ENCODE data around the gene SH3RF1. TPM values are rescaled to one million over a fixed set of nuclear protein-coding genes. Genes with fewer than 3 reads are reported as not detected.

SH3RF1 gene
- total RNA-seq, 4 donors from 2014 or later = 10.0 to 11.8 (median 10.9) TPM

GRCh38 chr4:169092889-169093522, 177.8 kb downstream of the SH3RF1 start:
- WGBS = 85% methylated on average over 3 of the region's 3 CpGs
- H3K4me1 ChIP-seq = peaks cover 0 to 3% (median 0%) of the 10 kb centered on the region in 4 donors
- no peak for TF ChIP-seq EP300 (IDR thresholded peaks at IDR 0.05)
- TF ChIP-seq POLR2AphosphoS5 (IDR thresholded peaks at IDR 0.05) = no peak
- TF ChIP-seq, protein P1, sequence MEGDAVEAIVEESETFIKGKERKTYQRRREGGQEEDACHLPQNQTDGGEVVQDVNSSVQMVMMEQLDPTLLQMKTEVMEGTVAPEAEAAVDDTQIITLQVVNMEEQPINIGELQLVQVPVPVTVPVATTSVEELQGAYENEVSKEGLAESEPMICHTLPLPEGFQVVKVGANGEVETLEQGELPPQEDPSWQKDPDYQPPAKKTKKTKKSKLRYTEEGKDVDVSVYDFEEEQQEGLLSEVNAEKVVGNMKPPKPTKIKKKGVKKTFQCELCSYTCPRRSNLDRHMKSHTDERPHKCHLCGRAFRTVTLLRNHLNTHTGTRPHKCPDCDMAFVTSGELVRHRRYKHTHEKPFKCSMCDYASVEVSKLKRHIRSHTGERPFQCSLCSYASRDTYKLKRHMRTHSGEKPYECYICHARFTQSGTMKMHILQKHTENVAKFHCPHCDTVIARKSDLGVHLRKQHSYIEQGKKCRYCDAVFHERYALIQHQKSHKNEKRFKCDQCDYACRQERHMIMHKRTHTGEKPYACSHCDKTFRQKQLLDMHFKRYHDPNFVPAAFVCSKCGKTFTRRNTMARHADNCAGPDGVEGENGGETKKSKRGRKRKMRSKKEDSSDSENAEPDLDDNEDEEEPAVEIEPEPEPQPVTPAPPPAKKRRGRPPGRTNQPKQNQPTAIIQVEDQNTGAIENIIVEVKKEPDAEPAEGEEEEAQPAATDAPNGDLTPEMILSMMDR (IDR thresholded peaks at IDR 0.05) = no peak
- TF ChIP-seq POLR2A (IDR thresholded peaks at IDR 0.05; ENCODE audit: low read depth) = no peak
- peaks cover 0 to 36% (median 13%) of the 10 kb centered on the region in 4 donors for H3K36me3 ChIP-seq
- intact Hi-C loops (cut with DNase I) = no loop called here
- DNase-seq (ENCODE audit: extremely low spot score) = no peak
- H3K9me3 ChIP-seq = peaks cover 0 to 11% (median 10%) of the 10 kb centered on the region in 4 donors
- H3K27ac ChIP-seq (replicated peaks in 1 of 4) = no peak overlapping the region
- H3K4me3 ChIP-seq = no peak overlapping the region
- H3K27me3 ChIP-seq = no peaks in the 10 kb centered on the region

- H3K9me3 ChIP-seq = peaks cover 0 to 11% (median 10%) of the 10 kb centered on the region in 4 donors
- intact Hi-C loops (cut with DNase I) = no loop called here
- TF ChIP-seq, protein P1 (IDR thresholded peaks at IDR 0.05) = no peak
- no peak for TF ChIP-seq POLR2AphosphoS5 (IDR thresholded peaks at IDR 0.05)
- H3K36me3 ChIP-seq = peaks cover 0 to 15% (median 4%) of the 10 kb centered on the region in 4 donors
- no peak for DNase-seq (ENCODE audit: extremely low spot score)
- no peaks in the 10 kb centered on the region for H3K27me3 ChIP-seq
- H3K4me3 ChIP-seq = no peak overlapping the region
- peaks cover 0 to 3% (median 0%) of the 10 kb centered on the region in 4 donors for H3K4me1 ChIP-seq
- H3K27ac ChIP-seq (replicated peaks in 1 of 4) = no peak overlapping the region
- 94% methylated on average over 5 of the region's 5 CpGs for WGBS
Measured at GRCh38 chr4:169090484-169091215, 180.1 kb downstream of the SH3RF1 start.

- Histone ChIP-seq H3K4me3 (no peak overlapping the region), H3K36me3 (peaks cover 0 to 6% (median 0%) of the 10 kb centered on the region in 4 donors), H3K9me3 (peaks cover 0 to 11% (median 10%) of the 10 kb centered on the region in 4 donors), H3K27me3 (no peaks in the 10 kb centered on the region), H3K27ac (replicated peaks in 1 of 4) (no peak overlapping the region), H3K4me1 (peaks cover 0 to 3% (median 0%) of the 10 kb centered on the region in 4 donors)
- DNase-seq (ENCODE audit: extremely low spot score) = no peak
- intact Hi-C loops (cut with DNase I) = no loop called here
- WGBS = 95% methylated on average over 5 of the region's 5 CpGs
- no peak for TF ChIP-seq POLR2A (IDR thresholded peaks at IDR 0.05; ENCODE audit: low read depth)
- TF ChIP-seq, protein P1 (IDR thresholded peaks at IDR 0.05) = no peak
- TF ChIP-seq EP300 (IDR thresholded peaks at IDR 0.05) = no peak
- TF ChIP-seq POLR2AphosphoS5 (IDR thresholded peaks at IDR 0.05) = no peak
Measured at GRCh38 chr4:169089004-169089403, 181.8 kb downstream of the SH3RF1 start.

DNA sequence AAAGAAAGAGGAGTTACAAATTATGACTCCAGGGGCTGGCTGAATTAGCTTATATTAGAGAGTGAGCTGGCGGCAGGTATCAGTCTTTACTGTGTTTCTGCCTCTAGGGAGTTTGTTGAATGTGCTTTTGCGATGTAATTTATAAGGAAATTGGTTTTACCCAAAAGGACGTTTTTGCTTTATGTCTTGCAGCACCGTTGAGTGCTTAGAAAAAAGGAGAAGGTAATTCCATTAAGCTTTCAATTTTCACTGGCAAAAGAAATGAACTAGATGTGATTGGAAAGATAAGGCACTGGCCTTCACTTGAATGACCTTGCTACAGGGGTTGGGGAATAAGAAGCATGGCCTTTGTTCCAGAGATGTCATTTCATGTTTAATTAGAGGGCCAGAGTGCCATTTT, 185.8 kb downstream of the SH3RF1 start:
- intact Hi-C loops (cut with DNase I) = no loop called here
- no peak for DNase-seq (ENCODE audit: extremely low spot score)
- no peaks in the 10 kb centered on the region for H3K36me3 ChIP-seq
- TF ChIP-seq POLR2A (IDR thresholded peaks at IDR 0.05; ENCODE audit: low read depth) = no peak
- TF ChIP-seq POLR2AphosphoS5 (IDR thresholded peaks at IDR 0.05) = no peak
- TF ChIP-seq, protein P1 (IDR thresholded peaks at IDR 0.05) = no peak
- no peak for TF ChIP-seq EP300 (IDR thresholded peaks at IDR 0.05)
- no peaks in the 10 kb centered on the region for H3K27me3 ChIP-seq
- H3K27ac ChIP-seq (replicated peaks in 1 of 4) = no peak overlapping the region
- 87% methylated on average over 4 of the region's 4 CpGs for WGBS
- H3K4me1 ChIP-seq = peaks cover 10 to 23% (median 18%) of the 10 kb centered on the region in 4 donors
- H3K9me3 ChIP-seq = peaks cover 0 to under 1% (median 0%) of the 10 kb centered on the region in 4 donors
- H3K4me3 ChIP-seq = no peak overlapping the region

All from esophagus muscularis mucosa (tissue), 4 donors.